Lower leg skin (tissue), 4 donors: ENCODE data around the gene OR8G1. TPM values are rescaled to one million over a fixed set of nuclear protein-coding genes. Genes with fewer than 3 reads are reported as not detected.

Experiments
- DNase-seq, 2 donors: peaks; one replicate each; pipeline ENCODE4 v3.0.0-alpha.2; 2019; ENCODE audit warnings: low spot score in 2 of 2
- H3K4me3 ChIP-seq: fragments of 200-600 bp; sonication (generic); 2 replicates; pipeline ENCODE4 v1.5.1; 2017; ENCODE audit warnings: mild to moderate bottlenecking, low read depth; ENCODE audit not compliant: poor library complexity, severe bottlenecking
- CTCF ChIP-seq, 3 donors: fragments of 450-650 bp; IDR thresholded peaks; one replicate each; pipeline ENCODE4 v1.5.1; 2016; ENCODE audit warnings: antibody characterized with exemption in 3 of 3, mild to moderate bottlenecking in 3 of 3, moderate library complexity in 2 of 3
- POLR2A ChIP-seq, 2 donors: fragments of 450-650 bp; IDR thresholded peaks; one replicate each; pipeline ENCODE4 v1.6.1; 2016 to 2017; ENCODE audit warnings: antibody characterized with exemption in 2 of 2, mild to moderate bottlenecking in 1 of 2, moderate library complexity in 1 of 2
- WGBS, 2 donors: methylation state at CpG; one replicate each; pipeline ENCODE4 v1.1.5; 2018; 5-methylcytosine and 5-hydroxymethylcytosine counted together
- intact Hi-C: fragments of 100-400 bp; cut with DNase I; formaldehyde crosslinking; loops from one replicate; pipeline ENCODE4 v1.15.0; 2023; ENCODE audit warnings: low total_unique reads
- total RNA-seq, 4 donors: library from RNA; depleted of rRNA; stranded (reverse); fragments of >200 nt; gene quantifications; one replicate each; pipeline ENCODE4 v1.1.0, GENCODE V29; 2016

OR8G1 gene
- total RNA-seq, 4 donors from 2014 or later: not detected

GRCh38 chr11:124207102-124207792 is 33.6 kb upstream of the OR8G1 start:
- intact Hi-C loops: no loop called here
- no peak for TF ChIP-seq CTCF (IDR thresholded peaks at IDR 0.05)
- TF ChIP-seq POLR2A (IDR thresholded peaks at IDR 0.05): no peak
- 83 to 87% methylated on average over 6 of the region's 6 CpGs for WGBS, 2 donors
- H3K4me3 ChIP-seq: no peak overlapping the region
- no peak for DNase-seq

GRCh38 chr11:124209824-124210357 is 31.0 kb upstream of the OR8G1 start:
- no peak overlapping the region for H3K4me3 ChIP-seq
- TF ChIP-seq CTCF (IDR thresholded peaks at IDR 0.05): no peak
- no peak for TF ChIP-seq POLR2A (IDR thresholded peaks at IDR 0.05)
- no peak for DNase-seq
- 81 to 89% methylated on average over 4 to 6 of the region's 6 CpGs for WGBS, 2 donors
- intact Hi-C loops: no loop called here

GRCh38 chr11:124210421-124210820 is 30.5 kb upstream of the OR8G1 start:
- H3K4me3 ChIP-seq: no peak overlapping the region
- intact Hi-C loops: no loop called here
- TF ChIP-seq CTCF (IDR thresholded peaks at IDR 0.05) (no peak), POLR2A (IDR thresholded peaks at IDR 0.05) (no peak)
- 100% methylated on average over 2 of the region's 5 CpGs for WGBS, 2 donors
- no peak for DNase-seq

GRCh38 chr11:124211321-124211720 is 29.6 kb upstream of the OR8G1 start:
- TF ChIP-seq CTCF (IDR thresholded peaks at IDR 0.05) (no peak), POLR2A (IDR thresholded peaks at IDR 0.05) (no peak)
- DNase-seq: no peak
- intact Hi-C loops: no loop called here

GRCh38 chr11:124214027-124214426 is 26.9 kb upstream of the OR8G1 start:
- whole genome bisulfite sequencing, 2 donors: 73 to 79% methylated on average over 3 of the region's 3 CpGs
- H3K4me3 ChIP-seq: no peak overlapping the region
- DNase-seq: no peak
- TF ChIP-seq POLR2A (IDR thresholded peaks at IDR 0.05): no peak
- TF ChIP-seq CTCF (IDR thresholded peaks at IDR 0.05): no peak
- intact Hi-C loops: no loop called here

More at GRCh38 chr11:124211321-124211720, 29.6 kb upstream of the OR8G1 start:
- H3K4me3 ChIP-seq: no peak overlapping the region

- TF ChIP-seq POLR2A (IDR thresholded peaks at IDR 0.05) (no peak), CTCF (IDR thresholded peaks at IDR 0.05) (no peak)
- intact Hi-C loops: no loop called here
- no peak overlapping the region for H3K4me3 ChIP-seq
- no peak for DNase-seq
Measured at GRCh38 chr11:124219126-124219525, 21.8 kb upstream of the OR8G1 start.
